GM21619 (cell line): ENCODE measurements around the gene ZNRF1.

Source experiments
- ATAC-seq: cut with Tn5 transposase; IDR thresholded peaks from one replicate; pipeline ENCODE4 v1.9.1; 2021; ENCODE audit not compliant: unreplicated experiment

The ZNRF1 gene

DNA sequence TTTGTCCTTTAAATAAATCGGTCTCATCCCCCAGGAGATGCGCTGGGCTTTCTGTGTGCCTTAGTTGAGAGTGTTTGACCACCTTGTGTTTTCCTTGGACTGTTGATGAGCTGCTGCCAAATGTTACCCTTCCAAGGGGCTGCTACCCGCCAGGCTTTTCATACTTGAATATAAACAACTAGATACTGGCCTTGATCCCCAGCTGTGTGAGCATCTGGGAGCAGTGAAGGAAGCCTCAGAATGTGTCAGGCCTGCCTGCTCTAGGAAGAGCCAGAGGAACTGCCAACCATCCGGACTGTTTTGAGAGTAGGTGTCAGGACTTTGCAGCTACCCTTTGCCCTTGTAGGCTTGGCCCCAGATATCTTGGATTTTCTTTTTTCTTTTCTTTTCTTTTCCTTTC lies 60.0 kb downstream of the ZNRF1 start:
- no peak for ATAC-seq

GRCh38 chr16:75059411-75059810 lies 60.6 kb downstream of the ZNRF1 start:
- no peak for ATAC-seq

GRCh38 chr16:75060723-75061122 lies 61.9 kb downstream of the ZNRF1 start:
- no peak for ATAC-seq

DNA sequence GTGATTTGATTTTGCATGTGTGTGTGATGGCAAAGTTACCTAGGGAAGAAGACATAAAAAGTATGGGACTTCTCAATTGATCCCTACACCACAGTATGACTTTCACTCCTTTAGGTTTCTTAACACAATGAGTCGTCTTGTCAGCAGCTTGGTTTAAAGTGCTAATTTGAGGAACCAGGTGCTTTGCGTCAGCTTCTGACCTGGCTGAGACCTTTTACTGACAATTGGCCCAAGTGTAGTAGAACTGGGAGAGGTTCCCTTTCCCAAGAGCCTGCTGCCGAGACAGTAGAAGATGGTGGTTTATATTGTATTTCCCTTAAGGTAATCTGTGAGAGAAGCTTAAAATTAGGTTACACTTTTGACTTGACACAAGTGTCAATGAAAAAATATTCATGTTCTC lies 62.8 kb downstream of the ZNRF1 start:
- no peak for ATAC-seq

DNA sequence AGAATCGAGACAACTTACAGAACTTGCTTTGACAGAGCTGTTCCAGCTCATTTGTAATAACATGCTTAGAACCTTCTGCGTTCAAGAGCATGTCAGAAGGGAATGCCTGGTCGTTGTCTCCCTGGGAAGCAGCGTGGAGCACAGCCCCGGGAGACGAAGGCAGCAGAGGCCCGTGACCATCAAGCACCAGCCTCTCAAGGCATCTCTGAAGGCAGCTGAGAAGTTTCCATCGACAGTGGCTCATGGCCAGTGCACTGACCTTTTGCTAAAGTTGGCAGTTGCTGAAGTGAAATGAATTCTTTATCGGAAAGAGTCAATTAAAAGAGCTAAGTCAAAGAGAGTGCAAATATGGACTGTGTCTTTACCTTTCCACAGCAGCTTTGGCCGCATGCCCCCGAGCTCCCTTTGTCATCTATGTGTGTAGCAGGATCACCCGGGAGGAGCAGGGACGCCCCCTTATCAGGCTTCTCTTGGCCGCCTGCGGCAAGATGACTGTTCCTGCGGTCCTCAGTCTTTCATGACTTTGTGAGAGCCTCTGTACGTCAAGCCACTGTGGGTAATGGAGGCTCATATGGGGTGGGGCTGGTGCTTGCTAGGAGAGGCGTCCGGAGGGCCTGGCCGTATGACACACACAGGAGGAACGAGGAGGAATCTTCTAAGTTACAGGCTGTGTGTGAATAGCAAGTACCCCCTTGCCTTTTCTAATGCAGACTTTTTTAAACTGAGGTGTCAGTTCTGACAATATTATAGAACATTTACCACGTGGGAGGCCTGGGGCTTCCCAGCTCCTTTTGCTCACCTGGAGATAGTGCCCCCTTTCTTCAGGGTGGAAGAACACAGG lies 63.5 kb downstream of the ZNRF1 start:
- no peak for ATAC-seq

DNA sequence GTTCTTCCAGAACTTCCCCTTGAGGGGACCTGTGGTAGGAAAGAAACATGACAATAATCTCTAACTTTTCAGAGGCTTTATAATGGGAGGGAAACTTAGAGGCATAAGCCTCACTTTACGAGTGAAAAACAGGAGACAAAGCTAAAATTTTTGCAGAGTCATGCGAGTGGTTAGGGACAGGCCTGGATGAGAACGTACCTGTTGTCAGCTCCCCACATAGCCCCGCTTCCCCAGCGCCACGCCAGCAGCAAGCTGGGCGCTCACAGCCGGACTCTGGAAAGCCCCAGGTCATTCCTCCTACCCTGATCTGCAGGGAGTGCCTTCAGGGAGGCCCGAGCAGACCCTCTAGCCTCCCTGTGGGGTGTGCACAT lies 64.1 kb downstream of the ZNRF1 start:
- ATAC-seq, result no peak

- ATAC-seq, result no peak
These were observed 64.8 kb downstream of the ZNRF1 start for GRCh38 chr16:75063549-75064088.

DNA sequence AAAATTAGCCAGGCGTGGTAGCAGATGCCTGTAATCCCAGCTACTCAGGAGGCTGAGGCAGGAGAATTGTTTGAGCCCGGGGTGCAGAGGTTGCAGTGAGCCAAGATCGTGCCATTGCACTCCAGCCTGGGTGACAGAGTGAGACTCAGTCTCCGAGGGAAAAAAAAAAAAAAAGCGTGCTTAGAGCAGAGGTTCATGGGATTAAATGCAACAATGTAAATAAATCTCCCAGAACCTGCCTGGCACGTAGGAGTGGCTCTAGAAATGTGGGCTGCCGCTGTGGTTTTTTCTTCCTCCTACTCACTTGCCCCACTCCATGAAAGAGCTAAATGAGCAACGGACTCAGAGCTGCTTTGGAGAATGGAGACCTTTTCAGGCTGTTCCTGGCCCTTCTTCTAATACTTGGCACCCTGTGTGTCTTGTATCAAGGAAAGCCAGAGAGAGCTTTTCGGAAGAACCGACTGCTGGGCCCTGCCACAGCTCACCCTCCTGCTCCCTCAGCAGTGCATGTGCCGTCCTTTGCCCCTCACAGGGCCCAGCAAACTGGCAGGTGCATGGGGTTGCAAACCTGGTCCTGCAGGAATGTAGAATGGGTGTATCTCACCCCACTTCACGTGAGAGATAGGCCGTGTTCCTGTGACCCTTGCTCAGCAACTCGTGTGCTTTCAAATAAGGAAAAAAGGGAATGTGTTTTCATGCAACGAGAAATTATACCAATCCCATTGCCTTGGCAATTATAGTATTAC lies 65.8 kb downstream of the ZNRF1 start:
- ATAC-seq, result no peak

GRCh38 chr16:75065149-75065505 lies 66.3 kb downstream of the ZNRF1 start:
- peak; percentile 63 for ATAC-seq

GRCh38 chr16:75065521-75066149 lies 66.8 kb downstream of the ZNRF1 start:
- no peak for ATAC-seq

DNA sequence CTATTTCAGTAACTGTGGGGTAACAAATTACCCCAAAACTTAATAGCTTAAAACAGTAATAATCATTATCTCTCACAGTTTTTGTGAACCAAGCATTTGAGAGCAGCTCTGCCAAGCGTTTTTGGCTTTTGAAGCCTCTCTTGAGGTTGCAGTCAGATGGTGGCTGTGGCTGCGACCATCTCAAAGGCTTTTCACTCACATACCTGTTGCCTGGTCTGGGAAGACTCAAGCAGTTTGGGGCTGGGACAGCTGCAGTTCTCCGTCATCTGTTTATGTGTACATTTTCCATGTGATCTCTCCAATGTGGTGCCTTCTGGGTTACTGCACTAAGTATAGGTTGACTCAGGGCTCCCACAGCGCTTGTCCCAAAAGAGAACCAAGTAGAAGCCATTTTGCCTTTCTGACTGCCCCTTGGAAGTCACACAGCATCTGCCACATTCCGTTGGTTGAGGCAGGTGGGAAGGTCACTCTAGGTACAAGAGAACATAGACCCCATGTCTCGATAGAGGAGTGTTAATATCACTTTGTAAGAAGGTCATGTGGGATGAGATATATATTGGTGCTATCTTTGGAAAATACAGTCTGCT lies 68.1 kb downstream of the ZNRF1 start:
- no peak for ATAC-seq

DNA sequence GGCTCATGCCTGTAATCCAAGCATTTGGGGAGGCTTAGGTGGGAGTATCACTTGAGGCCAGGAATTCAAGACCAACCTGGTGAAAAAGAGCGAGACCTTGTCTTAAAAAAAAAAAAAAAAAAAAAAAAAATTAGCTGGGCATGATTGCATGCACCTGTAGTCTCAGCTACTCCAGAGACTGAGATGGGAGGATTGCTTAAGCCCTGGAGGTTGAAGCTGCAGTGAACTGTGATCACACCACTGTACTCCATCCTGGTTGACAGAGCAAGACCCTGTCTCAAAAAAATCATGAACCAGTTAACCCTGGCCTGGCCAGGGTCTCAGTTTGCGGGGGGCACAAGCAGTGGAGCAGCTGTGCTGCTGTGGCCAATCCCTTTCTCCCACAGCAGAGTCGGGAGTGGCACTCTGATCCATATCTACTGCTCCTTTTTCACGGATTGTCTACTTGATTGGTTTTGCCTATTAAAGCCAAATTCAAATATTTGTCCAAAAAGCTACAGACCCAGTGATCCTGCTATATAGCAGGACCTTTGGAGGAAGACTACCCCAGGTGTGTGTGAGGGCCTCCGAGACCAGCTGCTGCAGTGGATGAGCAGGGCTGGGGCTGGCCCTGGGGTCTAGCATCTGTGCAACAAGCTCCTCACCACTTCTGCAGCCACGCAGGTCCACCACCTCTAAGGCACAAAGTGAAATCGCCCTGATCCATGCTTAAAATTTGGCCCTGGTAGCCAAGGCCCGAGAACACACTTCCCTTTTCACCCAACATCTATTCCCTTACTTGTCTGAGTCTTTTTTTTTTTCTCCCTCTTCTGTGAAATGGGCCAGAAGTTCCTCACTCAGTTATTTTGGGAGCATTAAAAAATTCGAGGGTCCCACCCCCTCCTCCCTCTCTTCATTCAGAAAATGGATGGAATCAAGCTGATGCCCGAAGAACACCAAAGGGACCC lies 69.5 kb downstream of the ZNRF1 start:
- no peak for ATAC-seq

DNA sequence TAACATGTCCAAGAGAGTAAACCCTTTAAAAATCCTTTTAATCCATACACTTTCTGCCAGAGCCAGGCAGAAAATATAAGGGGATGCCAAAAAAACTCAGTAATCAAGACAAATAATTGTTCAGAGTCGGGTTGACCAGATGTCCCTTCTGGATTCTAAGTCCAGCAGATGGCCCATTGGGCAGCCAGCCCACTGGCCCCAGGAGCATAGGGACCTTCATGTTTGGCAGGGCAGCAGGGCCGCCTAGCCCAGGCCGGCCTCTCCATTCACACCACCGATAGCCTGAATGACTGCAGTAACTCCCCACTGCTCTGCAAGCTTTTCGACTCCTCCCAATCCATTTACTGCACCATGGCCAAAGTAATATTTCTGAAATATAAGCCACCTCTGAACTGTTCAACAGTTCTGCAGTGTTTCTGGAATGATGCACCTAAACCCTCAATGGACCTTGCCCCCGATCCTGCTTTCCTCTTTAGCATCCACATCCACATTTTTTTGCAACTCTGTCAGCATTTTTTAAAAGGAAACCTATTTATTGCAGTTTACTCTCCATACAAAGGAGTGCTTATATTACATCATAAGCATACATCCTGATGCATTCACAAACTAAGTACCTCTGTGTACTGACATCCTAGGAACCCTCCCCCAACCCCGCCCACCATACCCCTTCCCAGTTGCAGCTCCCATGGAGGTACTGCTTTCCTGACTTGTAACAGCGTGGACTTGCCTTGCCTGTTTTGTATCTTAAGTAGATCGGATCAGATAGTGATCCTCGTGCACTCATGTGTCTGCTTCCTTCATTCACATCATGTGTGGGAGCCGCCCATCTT lies 71.4 kb downstream of the ZNRF1 start:
- no peak for ATAC-seq

GRCh38 chr16:75071621-75072020 lies 72.8 kb downstream of the ZNRF1 start:
- ATAC-seq, result no peak

DNA sequence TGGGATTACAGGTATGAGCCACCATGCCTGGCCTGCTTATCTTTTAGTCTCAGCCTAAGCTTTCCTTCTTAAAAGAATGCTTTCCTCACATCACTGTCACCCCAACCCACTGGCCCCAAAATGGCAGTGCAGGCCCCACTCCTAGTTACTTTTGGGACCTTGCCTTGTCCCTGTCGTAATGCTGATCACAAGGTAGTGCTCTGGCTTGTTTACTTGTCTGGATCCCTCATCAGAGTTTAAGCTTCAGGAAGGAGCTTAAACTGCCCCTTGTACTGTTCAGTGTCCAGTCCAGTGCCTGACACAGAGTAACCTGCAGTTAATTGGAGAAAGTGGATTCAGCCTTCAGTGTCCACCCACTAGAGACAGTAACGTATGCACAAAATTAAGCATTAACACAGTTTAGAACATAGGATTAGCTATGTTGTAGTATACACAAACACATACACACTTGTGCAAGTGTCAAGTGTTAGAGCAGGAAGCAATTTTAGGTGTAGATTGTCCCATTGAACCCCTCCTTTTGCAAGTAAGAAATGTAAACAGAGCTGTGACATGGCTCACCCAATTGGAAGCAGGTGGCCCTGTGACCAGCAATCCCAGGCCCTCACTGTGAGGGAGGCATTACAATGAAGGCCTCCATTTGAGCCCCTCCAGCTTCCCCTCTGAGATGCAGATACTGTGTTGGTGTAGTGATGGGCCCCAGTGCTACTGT lies 73.6 kb downstream of the ZNRF1 start:
- ATAC-seq, result no peak

DNA sequence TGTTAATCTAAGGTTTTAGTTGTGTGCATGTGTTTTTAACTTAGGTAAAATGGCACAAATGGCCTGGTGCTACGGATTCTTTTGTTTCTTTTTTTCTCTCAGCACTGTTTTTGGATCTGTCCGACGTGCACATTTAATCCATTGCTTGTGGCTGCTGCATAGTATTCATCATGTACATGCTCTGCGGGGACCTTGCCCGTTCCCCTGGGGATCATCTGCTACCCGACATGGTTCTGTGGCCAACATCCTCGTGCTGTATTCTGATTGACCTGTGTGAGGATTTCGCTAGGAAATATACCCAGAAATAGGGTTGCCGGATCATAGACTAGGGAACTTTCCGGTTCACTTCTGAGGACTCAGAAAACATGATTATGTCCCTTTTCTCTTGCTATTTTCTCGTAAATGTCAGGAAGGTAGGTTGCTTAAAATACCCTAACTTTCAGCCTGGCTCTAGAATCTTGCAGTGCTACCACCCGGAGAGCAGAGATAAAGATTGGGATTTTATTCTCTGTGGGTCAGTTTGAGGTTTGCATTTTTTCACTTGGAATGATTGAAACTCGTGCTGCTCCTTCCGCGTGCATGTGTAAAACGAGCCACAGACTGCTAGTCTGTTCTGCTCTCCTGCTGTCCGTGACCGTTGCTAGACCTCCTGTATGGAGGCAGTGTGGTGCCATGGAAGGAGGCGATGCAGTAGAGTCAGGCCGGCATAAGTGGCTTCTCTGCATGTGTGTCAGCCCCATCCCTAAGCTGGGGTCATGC lies 74.9 kb downstream of the ZNRF1 start:
- no peak for ATAC-seq

DNA sequence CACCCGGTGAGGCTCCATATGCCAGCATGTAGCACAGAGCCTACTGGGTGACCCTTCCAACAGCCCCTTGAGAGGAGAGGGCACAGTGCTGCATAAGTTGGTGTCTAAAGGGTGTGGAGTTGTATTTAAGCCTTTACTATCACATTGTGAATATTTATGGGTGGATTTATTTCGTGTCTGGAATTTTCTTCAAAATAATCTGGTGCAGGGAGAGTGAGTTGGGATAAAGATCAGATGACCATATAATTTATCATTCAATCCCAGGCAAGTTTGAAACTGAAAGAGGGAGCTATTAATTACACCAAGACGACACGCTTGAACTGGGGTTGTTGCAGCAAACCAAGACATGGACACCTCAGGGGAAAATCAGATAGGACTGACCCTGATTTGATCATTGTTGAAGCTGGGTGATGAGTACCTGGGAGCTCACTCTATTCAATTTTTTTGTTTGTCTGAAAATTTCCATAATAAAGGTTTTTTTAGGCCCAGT lies 75.5 kb downstream of the ZNRF1 start:
- no peak for ATAC-seq
